ENCODE results near the gene LRRC4C. TPM values are rescaled to one million over a fixed set of nuclear protein-coding genes. Genes with fewer than 3 reads are reported as not detected.

The LRRC4C gene
- total and polyA plus RNA-seq, 10 of the 15 experiments (the other 5 are each of a cell fraction or from before 2014, with no cell fraction given) = 1.5 TPM; not detected in 9

DNA sequence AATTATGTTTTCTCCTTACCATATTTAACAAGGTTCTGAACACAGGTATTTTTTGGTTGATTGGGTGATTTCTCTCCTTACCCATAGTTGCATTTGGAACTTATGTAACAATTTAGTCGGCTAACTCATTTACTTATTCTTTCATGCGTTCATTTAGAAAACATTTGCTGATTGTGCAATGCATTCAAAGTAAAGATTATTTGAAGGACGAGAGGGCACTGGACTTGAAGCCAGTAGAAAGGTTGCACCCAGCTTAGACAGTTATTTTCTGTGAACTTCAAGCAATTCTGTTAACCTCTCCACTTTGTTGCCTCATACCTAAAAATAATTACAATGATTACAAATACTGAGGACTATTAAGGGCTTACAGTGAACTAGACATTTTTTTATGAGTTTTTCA lies 769.6 kb downstream of the LRRC4C start:
- H3K79me2 ChIP-seq (ENCODE audit: control insufficient read depth, insufficient read depth, low read length) = no peaks in the 10 kb centered on the region
- SMC1A ChIA-PET (ENCODE audit: uncharacterized antibody, unreplicated experiment) = no interaction called here
- POLR2A ChIA-PET = no interaction called here
- H3K4me1 ChIP-seq (ENCODE audit: control insufficient read depth, insufficient read depth, low read length) = no peaks in the 10 kb centered on the region
- H4K20me1 ChIP-seq (ENCODE audit: control insufficient read depth, insufficient read depth) = no peaks in the 10 kb centered on the region
- ATAC-seq (no peak), FAIRE-seq (no peak), DNase-seq (ENCODE audit: low read depth, low spot score) (no peak)
- 52% methylated on average over 3 of the region's 3 CpGs for WGBS (ENCODE audit: insufficient coverage, insufficient replicate concordance, low lambda C conversion rate, missing lambda C conversion rate)
- CTCF ChIA-PET = no interaction called here
- in situ Hi-C loops (cut with MboI) = no loop called here
- H2AFZ ChIP-seq (ENCODE audit: control insufficient read depth, low read depth, low read length) = no peak overlapping the region
- RAD21 ChIA-PET (ENCODE audit: unreplicated experiment) = no interaction called here
- TF ChIP-seq NFIC (IDR thresholded peaks at IDR 0.05; ENCODE audit: low read depth, low read length) = no peak
- no peak for TF ChIP-seq NFYA (IDR thresholded peaks at IDR 0.05; ENCODE audit: borderline replicate concordance, low read depth, low read length)
- TF ChIP-seq, protein P1, sequence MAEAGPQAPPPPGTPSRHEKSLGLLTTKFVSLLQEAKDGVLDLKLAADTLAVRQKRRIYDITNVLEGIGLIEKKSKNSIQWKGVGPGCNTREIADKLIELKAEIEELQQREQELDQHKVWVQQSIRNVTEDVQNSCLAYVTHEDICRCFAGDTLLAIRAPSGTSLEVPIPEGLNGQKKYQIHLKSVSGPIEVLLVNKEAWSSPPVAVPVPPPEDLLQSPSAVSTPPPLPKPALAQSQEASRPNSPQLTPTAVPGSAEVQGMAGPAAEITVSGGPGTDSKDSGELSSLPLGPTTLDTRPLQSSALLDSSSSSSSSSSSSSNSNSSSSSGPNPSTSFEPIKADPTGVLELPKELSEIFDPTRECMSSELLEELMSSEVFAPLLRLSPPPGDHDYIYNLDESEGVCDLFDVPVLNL (IDR thresholded peaks at IDR 0.05; ENCODE audit: low read depth, low read length) = no peak
- no peak for TF ChIP-seq SIN3A (IDR thresholded peaks at IDR 0.05; ENCODE audit: low read depth, low read length)
- no peak for TF ChIP-seq ATF7 (IDR thresholded peaks at IDR 0.05; ENCODE audit: low read depth)
- TF ChIP-seq LARP7 (IDR thresholded peaks at IDR 0.05) = no peak
- no peak for TF ChIP-seq SUPT20H (IDR thresholded peaks at IDR 0.05; ENCODE audit: borderline replicate concordance, control insufficient read depth, low read depth, low read length)
- no peak for TF ChIP-seq BCL11A (IDR thresholded peaks at IDR 0.05; ENCODE audit: low read depth, low read length)
- no peak for TF ChIP-seq ZNF217 (IDR thresholded peaks at IDR 0.05)
- TF ChIP-seq, protein P2, sequence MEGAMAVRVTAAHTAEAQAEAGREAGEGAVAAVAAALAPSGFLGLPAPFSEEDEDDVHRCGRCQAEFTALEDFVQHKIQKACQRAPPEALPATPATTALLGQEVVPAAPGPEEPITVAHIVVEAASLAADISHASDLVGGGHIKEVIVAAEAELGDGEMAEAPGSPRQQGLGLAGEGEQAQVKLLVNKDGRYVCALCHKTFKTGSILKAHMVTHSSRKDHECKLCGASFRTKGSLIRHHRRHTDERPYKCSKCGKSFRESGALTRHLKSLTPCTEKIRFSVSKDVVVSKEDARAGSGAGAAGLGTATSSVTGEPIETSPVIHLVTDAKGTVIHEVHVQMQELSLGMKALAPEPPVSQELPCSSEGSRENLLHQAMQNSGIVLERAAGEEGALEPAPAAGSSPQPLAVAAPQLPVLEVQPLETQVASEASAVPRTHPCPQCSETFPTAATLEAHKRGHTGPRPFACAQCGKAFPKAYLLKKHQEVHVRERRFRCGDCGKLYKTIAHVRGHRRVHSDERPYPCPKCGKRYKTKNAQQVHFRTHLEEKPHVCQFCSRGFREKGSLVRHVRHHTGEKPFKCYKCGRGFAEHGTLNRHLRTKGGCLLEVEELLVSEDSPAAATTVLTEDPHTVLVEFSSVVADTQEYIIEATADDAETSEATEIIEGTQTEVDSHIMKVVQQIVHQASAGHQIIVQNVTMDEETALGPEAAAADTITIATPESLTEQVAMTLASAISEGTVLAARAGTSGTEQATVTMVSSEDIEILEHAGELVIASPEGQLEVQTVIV (IDR thresholded peaks at IDR 0.05; ENCODE audit: borderline replicate concordance, partially characterized antibody) = no peak
- no peak for TF ChIP-seq CREM (IDR thresholded peaks at IDR 0.05; ENCODE audit: low read depth)
- H3K4me3 ChIP-seq = no peak overlapping the region
- H3K9ac ChIP-seq (ENCODE audit: control insufficient read depth, insufficient read depth, low read length) = no peak overlapping the region
- intact Hi-C loops (cut with micrococcal nuclease; ENCODE audit: unreplicated experiment) = no loop called here
- no peak overlapping the region for H3K27ac ChIP-seq (ENCODE audit: control insufficient read depth, insufficient read depth)
- H3K9me3 ChIP-seq (replicated peaks; ENCODE audit: control insufficient read depth, insufficient read depth, low read length) = no peaks in the 10 kb centered on the region
- H3K36me3 ChIP-seq (ENCODE audit: control insufficient read depth in 2 of 2, insufficient read depth in 2 of 2, low read length in 1 of 2) = no peaks in the 10 kb centered on the region
- no peak overlapping the region for H3K4me2 ChIP-seq (ENCODE audit: control insufficient read depth, insufficient read depth)
- BruUV-seq (replicated peaks) = no TSS peak
- no peaks in the 10 kb centered on the region for H3K27me3 ChIP-seq (replicated peaks in 1 of 2; ENCODE audit: control insufficient read depth in 2 of 2, insufficient read depth in 2 of 2, low read length in 1 of 2)
